GM23338 (cell line): ENCODE data around the gene ZBTB26. TPM values are rescaled to one million over a fixed set of nuclear protein-coding genes. Genes with fewer than 3 reads are reported as not detected.

Source experiments
- ATAC-seq: fragments of 200-7000 bp; cut with Tn5 transposase; 3 replicates; pipeline ENCODE4 v1.9.1; 2020
- DNase-seq: peaks from one replicate; pipeline ENCODE4 v3.0.0-alpha.2; 2015; ENCODE audit warnings: low spot score
- H2AFZ ChIP-seq: fragments of 200-600 bp; sonication (generic); 2 replicates; pipeline ENCODE4 v1.8.0; 2016; ENCODE audit warnings: antibody characterized with exemption, mild to moderate bottlenecking, moderate library complexity
- H3F3A ChIP-seq: fragments of 200-600 bp; sonication (generic); replicated peaks from 2 replicates; pipeline ENCODE4 v1.8.0; 2017; ENCODE audit warnings: antibody characterized with exemption, mixed run types, low read depth
- H3K27ac ChIP-seq: fragments of 200-600 bp; sonication (generic); 2 replicates; pipeline ENCODE4 v1.6.1; 2016; ENCODE audit warnings: low read depth
- H3K27me3 ChIP-seq: fragments of 200-600 bp; sonication (generic); 2 replicates; pipeline ENCODE4 v1.8.0; 2016; ENCODE audit warnings: mild to moderate bottlenecking, mixed run types, moderate library complexity; ENCODE audit not compliant: insufficient read depth
- H3K36me3 ChIP-seq: fragments of 200-600 bp; sonication (generic); 2 replicates; pipeline ENCODE4 v1.8.0; 2016; ENCODE audit warnings: mild to moderate bottlenecking; ENCODE audit not compliant: insufficient read depth
- H3K4me1 ChIP-seq: fragments of 200-600 bp; sonication (generic); 2 replicates; pipeline ENCODE4 v1.8.0; 2016; ENCODE audit warnings: mild to moderate bottlenecking, moderate library complexity; ENCODE audit not compliant: insufficient read depth
- H3K4me2 ChIP-seq: fragments of 200-600 bp; sonication (generic); 2 replicates; pipeline ENCODE4 v1.7.1; 2017; ENCODE audit warnings: mixed run types
- H3K4me3 ChIP-seq: fragments of 200-600 bp; sonication (generic); 2 replicates; pipeline ENCODE4 v1.6.1; 2016; ENCODE audit warnings: mixed run types
- H3K79me2 ChIP-seq: fragments of 200-600 bp; sonication (generic); replicated peaks from 2 replicates; pipeline ENCODE4 v1.8.0; 2017; ENCODE audit warnings: mild to moderate bottlenecking; ENCODE audit not compliant: insufficient read depth
- H3K9me2 ChIP-seq: fragments of 200-600 bp; sonication (generic); 2 replicates; pipeline ENCODE4 v1.8.0; 2017; ENCODE audit not compliant: insufficient read depth
- H4K20me1 ChIP-seq: fragments of 200-600 bp; sonication (generic); replicated peaks from 2 replicates; pipeline ENCODE4 v1.8.0; 2017; ENCODE audit warnings: mild to moderate bottlenecking; ENCODE audit not compliant: insufficient read depth
- H3K27ac Mint-ChIP-seq: 2 replicates; pipeline ENCODE4 v1.8.0; 2020; ENCODE audit warnings: inconsistent platforms, mild to moderate bottlenecking, moderate library complexity, mixed read lengths
- H3K27me3 Mint-ChIP-seq: 3 replicates; pipeline ENCODE4 v1.8.0; 2022; ENCODE audit warnings: low read depth, mild to moderate bottlenecking, moderate library complexity, mixed read lengths, inconsistent platforms; ENCODE audit not compliant: insufficient read depth, poor library complexity
- H3K36me3 Mint-ChIP-seq: 3 replicates; pipeline ENCODE4 v1.8.0; 2021; ENCODE audit warnings: low read depth, mild to moderate bottlenecking, inconsistent platforms, moderate library complexity, mixed read lengths
- H3K4me1 Mint-ChIP-seq: 3 replicates; pipeline ENCODE4 v1.8.0; 2020; ENCODE audit warnings: mild to moderate bottlenecking, inconsistent platforms, mixed read lengths
- H3K4me3 Mint-ChIP-seq: 3 replicates; pipeline ENCODE4 v1.8.0; 2021; ENCODE audit warnings: moderate library complexity, mild to moderate bottlenecking, inconsistent platforms, mixed read lengths
- H3K9me3 Mint-ChIP-seq: 3 replicates; pipeline ENCODE4 v1.8.0; 2020; ENCODE audit warnings: moderate library complexity, mild to moderate bottlenecking, inconsistent platforms, mixed read lengths
- CREB1 ChIP-seq: fragments of 250-450 bp; sonication (Bioruptor Pico); IDR thresholded peaks from 2 replicates; pipeline ENCODE4 v1.5.0; 2020; ENCODE audit warnings: low read depth, mild to moderate bottlenecking, moderate library complexity
- EZH2 ChIP-seq: fragments of 200-600 bp; sonication (generic); IDR thresholded peaks from one replicate; pipeline ENCODE4 v1.8.0; 2017; ENCODE audit warnings: antibody characterized with exemption, mild to moderate bottlenecking, low read depth; ENCODE audit not compliant: unreplicated experiment
- EZH2phosphoT487 ChIP-seq: fragments of 200-600 bp; sonication (generic); IDR thresholded peaks from one replicate; pipeline ENCODE4 v1.8.1; 2018; ENCODE audit warnings: antibody characterized with exemption; ENCODE audit not compliant: unreplicated experiment
- JUNB ChIP-seq: IDR thresholded peaks from one replicate; pipeline ENCODE4 v1.6.1; 2016; ENCODE audit warnings: antibody characterized with exemption; ENCODE audit not compliant: unreplicated experiment
- NANOG ChIP-seq: IDR thresholded peaks from 2 replicates; pipeline ENCODE4 v1.6.1; 2016; ENCODE audit warnings: antibody characterized with exemption, borderline replicate concordance
- POLR2AphosphoS5 ChIP-seq: IDR thresholded peaks from 2 replicates; pipeline ENCODE4 v1.6.1; 2016; ENCODE audit warnings: antibody characterized with exemption, low read depth
- ZNF114 ChIP-seq: fragments of 250-450 bp; sonication (Bioruptor Pico); IDR thresholded peaks from 2 replicates; pipeline ENCODE4 v1.5.0; 2020; ENCODE audit warnings: mild to moderate bottlenecking, moderate library complexity
- ZNF331 ChIP-seq: fragments of 250-450 bp; sonication (Bioruptor Pico); IDR thresholded peaks from 2 replicates; pipeline ENCODE4 v1.5.0; 2020; ENCODE audit warnings: low read depth, mild to moderate bottlenecking, moderate library complexity
- polyA plus RNA-seq: library from polyadenylated mRNA; unstranded; fragments of >200 nt; fragmentation: Nextera tagmentation; extraction: Ambion mirVana; gene quantifications from 2 replicates; pipeline ENCODE4 v1.2.1, GENCODE V29; 2016
- total RNA-seq: library from RNA; depleted of rRNA; stranded (reverse); fragments of >200 nt; shearing (Covaris generic); gene quantifications from 2 replicates; pipeline ENCODE4 v1.2.3, GENCODE V29; 2014
- TF ChIP-seq, protein P1 (sequence below): IDR thresholded peaks from one replicate; pipeline ENCODE4 v1.6.1; 2018; ENCODE audit warnings: antibody characterized with exemption; ENCODE audit not compliant: unreplicated experiment
- TF ChIP-seq, protein P2 (sequence below): IDR thresholded peaks from 2 replicates; pipeline ENCODE4 v1.6.1; 2016; ENCODE audit warnings: antibody characterized with exemption
- TF ChIP-seq, protein P3 (sequence below), 2 experiments: fragments of 200-600 bp in 1 of 2; sonication (generic) in 1 of 2; conservative IDR thresholded peaks; 2 replicates each; pipeline versions ENCODE4 v1.5.1 to v1.6.1; 2016 to 2017; ENCODE audit warnings: antibody characterized with exemption in 2 of 2, low read depth in 2 of 2, mild to moderate bottlenecking in 2 of 2, moderate library complexity in 1 of 2
- TF ChIP-seq, protein P4 (sequence below): fragments of 250-450 bp; sonication (Bioruptor Pico); IDR thresholded peaks from 2 replicates; pipeline ENCODE4 v1.5.0; 2020; ENCODE audit warnings: mild to moderate bottlenecking, moderate library complexity

The ZBTB26 gene
- total and polyA plus RNA-seq, 2 experiments from 2014 or later = 3.0 to 9.0 TPM

GRCh38 chr9:122879443-122879842 lies 51.9 kb downstream of the ZBTB26 start:
- no peak for DNase-seq
- Mint-ChIP-seq H3K27ac (no peak overlapping the region), H3K36me3 (peaks cover 72% of the 10 kb centered on the region), H3K9me3 (no peaks in the 10 kb centered on the region), H3K4me3 (no peak overlapping the region), H3K4me1 (no peaks in the 10 kb centered on the region), H3K27me3 (peaks cover 4% of the 10 kb centered on the region)
- Histone ChIP-seq H3K79me2 (no peaks in the 10 kb centered on the region; the same call in 1 of the 2 replicates), H3K36me3 (peaks cover 78% of the 10 kb centered on the region), H3K27me3 (no peaks in the 10 kb centered on the region), H3K9me2 (no peaks in the 10 kb centered on the region), H3K4me3 (no peak overlapping the region), H3K4me1 (no peaks in the 10 kb centered on the region), H4K20me1 (peaks cover 7% of the 10 kb centered on the region), H3K4me2 (no peak overlapping the region), H3F3A (no peaks in the 10 kb centered on the region), H3K27ac (no peak overlapping the region), H2AFZ (no peak overlapping the region)
- TF ChIP-seq NANOG (no peak), POLR2AphosphoS5 (no peak), JUNB (no peak), EZH2phosphoT487 (no peak), ZNF114 (CRISPR knock-in tag) (no peak), EZH2 (no peak), CREB1 (no peak), ZNF331 (CRISPR knock-in tag) (no peak)
- TF ChIP-seq, protein P1, sequence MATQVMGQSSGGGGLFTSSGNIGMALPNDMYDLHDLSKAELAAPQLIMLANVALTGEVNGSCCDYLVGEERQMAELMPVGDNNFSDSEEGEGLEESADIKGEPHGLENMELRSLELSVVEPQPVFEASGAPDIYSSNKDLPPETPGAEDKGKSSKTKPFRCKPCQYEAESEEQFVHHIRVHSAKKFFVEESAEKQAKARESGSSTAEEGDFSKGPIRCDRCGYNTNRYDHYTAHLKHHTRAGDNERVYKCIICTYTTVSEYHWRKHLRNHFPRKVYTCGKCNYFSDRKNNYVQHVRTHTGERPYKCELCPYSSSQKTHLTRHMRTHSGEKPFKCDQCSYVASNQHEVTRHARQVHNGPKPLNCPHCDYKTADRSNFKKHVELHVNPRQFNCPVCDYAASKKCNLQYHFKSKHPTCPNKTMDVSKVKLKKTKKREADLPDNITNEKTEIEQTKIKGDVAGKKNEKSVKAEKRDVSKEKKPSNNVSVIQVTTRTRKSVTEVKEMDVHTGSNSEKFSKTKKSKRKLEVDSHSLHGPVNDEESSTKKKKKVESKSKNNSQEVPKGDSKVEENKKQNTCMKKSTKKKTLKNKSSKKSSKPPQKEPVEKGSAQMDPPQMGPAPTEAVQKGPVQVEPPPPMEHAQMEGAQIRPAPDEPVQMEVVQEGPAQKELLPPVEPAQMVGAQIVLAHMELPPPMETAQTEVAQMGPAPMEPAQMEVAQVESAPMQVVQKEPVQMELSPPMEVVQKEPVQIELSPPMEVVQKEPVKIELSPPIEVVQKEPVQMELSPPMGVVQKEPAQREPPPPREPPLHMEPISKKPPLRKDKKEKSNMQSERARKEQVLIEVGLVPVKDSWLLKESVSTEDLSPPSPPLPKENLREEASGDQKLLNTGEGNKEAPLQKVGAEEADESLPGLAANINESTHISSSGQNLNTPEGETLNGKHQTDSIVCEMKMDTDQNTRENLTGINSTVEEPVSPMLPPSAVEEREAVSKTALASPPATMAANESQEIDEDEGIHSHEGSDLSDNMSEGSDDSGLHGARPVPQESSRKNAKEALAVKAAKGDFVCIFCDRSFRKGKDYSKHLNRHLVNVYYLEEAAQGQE = no peak
- TF ChIP-seq, protein P2, sequence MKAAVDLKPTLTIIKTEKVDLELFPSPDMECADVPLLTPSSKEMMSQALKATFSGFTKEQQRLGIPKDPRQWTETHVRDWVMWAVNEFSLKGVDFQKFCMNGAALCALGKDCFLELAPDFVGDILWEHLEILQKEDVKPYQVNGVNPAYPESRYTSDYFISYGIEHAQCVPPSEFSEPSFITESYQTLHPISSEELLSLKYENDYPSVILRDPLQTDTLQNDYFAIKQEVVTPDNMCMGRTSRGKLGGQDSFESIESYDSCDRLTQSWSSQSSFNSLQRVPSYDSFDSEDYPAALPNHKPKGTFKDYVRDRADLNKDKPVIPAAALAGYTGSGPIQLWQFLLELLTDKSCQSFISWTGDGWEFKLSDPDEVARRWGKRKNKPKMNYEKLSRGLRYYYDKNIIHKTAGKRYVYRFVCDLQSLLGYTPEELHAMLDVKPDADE = no peak
- TF ChIP-seq, protein P3, sequence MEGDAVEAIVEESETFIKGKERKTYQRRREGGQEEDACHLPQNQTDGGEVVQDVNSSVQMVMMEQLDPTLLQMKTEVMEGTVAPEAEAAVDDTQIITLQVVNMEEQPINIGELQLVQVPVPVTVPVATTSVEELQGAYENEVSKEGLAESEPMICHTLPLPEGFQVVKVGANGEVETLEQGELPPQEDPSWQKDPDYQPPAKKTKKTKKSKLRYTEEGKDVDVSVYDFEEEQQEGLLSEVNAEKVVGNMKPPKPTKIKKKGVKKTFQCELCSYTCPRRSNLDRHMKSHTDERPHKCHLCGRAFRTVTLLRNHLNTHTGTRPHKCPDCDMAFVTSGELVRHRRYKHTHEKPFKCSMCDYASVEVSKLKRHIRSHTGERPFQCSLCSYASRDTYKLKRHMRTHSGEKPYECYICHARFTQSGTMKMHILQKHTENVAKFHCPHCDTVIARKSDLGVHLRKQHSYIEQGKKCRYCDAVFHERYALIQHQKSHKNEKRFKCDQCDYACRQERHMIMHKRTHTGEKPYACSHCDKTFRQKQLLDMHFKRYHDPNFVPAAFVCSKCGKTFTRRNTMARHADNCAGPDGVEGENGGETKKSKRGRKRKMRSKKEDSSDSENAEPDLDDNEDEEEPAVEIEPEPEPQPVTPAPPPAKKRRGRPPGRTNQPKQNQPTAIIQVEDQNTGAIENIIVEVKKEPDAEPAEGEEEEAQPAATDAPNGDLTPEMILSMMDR (conservative IDR thresholded peaks at IDR 0.05; ENCODE audit: low read depth in 2 of 2) = no peak
- TF ChIP-seq, protein P4, sequence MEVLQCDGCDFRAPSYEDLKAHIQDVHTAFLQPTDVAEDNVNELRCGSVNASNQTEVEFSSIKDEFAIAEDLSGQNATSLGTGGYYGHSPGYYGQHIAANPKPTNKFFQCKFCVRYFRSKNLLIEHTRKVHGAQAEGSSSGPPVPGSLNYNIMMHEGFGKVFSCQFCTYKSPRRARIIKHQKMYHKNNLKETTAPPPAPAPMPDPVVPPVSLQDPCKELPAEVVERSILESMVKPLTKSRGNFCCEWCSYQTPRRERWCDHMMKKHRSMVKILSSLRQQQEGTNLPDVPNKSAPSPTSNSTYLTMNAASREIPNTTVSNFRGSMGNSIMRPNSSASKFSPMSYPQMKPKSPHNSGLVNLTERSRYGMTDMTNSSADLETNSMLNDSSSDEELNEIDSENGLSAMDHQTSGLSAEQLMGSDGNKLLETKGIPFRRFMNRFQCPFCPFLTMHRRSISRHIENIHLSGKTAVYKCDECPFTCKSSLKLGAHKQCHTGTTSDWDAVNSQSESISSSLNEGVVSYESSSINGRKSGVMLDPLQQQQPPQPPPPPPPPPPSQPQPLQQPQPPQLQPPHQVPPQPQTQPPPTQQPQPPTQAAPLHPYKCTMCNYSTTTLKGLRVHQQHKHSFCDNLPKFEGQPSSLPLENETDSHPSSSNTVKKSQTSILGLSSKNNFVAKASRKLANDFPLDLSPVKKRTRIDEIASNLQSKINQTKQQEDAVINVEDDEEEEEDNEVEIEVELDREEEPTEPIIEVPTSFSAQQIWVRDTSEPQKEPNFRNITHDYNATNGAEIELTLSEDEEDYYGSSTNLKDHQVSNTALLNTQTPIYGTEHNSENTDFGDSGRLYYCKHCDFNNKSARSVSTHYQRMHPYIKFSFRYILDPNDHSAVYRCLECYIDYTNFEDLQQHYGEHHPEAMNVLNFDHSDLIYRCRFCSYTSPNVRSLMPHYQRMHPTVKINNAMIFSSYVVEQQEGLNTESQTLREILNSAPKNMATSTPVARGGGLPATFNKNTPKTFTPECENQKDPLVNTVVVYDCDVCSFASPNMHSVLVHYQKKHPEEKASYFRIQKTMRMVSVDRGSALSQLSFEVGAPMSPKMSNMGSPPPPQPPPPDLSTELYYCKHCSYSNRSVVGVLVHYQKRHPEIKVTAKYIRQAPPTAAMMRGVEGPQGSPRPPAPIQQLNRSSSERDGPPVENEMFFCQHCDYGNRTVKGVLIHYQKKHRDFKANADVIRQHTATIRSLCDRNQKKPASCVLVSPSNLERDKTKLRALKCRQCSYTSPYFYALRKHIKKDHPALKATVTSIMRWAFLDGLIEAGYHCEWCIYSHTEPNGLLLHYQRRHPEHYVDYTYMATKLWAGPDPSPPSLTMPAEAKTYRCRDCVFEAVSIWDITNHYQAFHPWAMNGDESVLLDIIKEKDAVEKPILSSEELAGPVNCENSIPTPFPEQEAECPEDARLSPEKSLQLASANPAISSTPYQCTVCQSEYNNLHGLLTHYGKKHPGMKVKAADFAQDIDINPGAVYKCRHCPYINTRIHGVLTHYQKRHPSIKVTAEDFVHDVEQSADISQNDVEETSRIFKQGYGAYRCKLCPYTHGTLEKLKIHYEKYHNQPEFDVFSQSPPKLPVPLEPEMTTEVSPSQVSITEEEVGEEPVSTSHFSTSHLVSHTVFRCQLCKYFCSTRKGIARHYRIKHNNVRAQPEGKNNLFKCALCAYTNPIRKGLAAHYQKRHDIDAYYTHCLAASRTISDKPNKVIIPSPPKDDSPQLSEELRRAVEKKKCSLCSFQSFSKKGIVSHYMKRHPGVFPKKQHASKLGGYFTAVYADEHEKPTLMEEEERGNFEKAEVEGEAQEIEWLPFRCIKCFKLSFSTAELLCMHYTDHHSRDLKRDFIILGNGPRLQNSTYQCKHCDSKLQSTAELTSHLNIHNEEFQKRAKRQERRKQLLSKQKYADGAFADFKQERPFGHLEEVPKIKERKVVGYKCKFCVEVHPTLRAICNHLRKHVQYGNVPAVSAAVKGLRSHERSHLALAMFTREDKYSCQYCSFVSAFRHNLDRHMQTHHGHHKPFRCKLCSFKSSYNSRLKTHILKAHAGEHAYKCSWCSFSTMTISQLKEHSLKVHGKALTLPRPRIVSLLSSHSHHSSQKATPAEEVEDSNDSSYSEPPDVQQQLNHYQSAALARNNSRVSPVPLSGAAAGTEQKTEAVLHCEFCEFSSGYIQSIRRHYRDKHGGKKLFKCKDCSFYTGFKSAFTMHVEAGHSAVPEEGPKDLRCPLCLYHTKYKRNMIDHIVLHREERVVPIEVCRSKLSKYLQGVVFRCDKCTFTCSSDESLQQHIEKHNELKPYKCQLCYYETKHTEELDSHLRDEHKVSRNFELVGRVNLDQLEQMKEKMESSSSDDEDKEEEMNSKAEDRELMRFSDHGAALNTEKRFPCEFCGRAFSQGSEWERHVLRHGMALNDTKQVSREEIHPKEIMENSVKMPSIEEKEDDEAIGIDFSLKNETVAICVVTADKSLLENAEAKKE (CRISPR knock-in tag) = no peak
- no peak for ATAC-seq
